Prostate gland (tissue), 2 donors: ENCODE measurements around the gene HS3ST3A1. TPM values are rescaled to one million over a fixed set of nuclear protein-coding genes. Genes with fewer than 3 reads are reported as not detected.

ENCODE experiments used
- DNase-seq: peaks from one replicate; pipeline ENCODE4 v3.0.0-alpha.2; 2019; ENCODE audit warnings: low spot score
- H3K27ac ChIP-seq, 2 donors: fragments of 200-600 bp; sonication (generic); 2 replicates each; pipeline ENCODE4 v1.5.1; 2017 to 2019
- H3K27me3 ChIP-seq: fragments of 200-600 bp; sonication (generic); replicated peaks from 2 replicates; pipeline ENCODE4 v1.5.1; 2019; ENCODE audit not compliant: insufficient read depth
- H3K36me3 ChIP-seq, 2 donors: fragments of 200-600 bp; sonication (generic); 1 replicate in 1 of 2; 2 replicates in 1 of 2; pipeline versions ENCODE4 v1.5.1 to v1.8.1; 2017 to 2019
- H3K4me1 ChIP-seq: fragments of 200-600 bp; sonication (generic); replicated peaks from 2 replicates; pipeline ENCODE4 v1.5.1; 2019
- H3K4me3 ChIP-seq, 2 donors: fragments of 200-600 bp; sonication (generic); 2 replicates each; pipeline ENCODE4 v1.5.1; 2017 to 2019
- H3K9me3 ChIP-seq: fragments of 200-600 bp; sonication (generic); 2 replicates; pipeline ENCODE4 v1.5.1; 2017
- POLR2A ChIP-seq: fragments of 450-650 bp; IDR thresholded peaks from one replicate; pipeline ENCODE4 v1.6.1; 2016; ENCODE audit warnings: antibody characterized with exemption, mild to moderate bottlenecking
- POLR2AphosphoS5 ChIP-seq: sonication (generic); formaldehyde crosslinking; IDR thresholded peaks from one replicate; pipeline ENCODE4 v1.6.1; 2017; ENCODE audit warnings: antibody characterized with exemption
- WGBS: methylation state at CpG from one replicate; pipeline ENCODE4 v1.1.5; 2018; 5-methylcytosine and 5-hydroxymethylcytosine counted together
- intact Hi-C: fragments of 100-400 bp; cut with DNase I; formaldehyde crosslinking; loops from one replicate; pipeline ENCODE4 v1.14.2; 2022
- total RNA-seq, 2 donors: library from RNA; depleted of rRNA; stranded (reverse); fragments of >200 nt; gene quantifications; one replicate each; pipeline ENCODE4 v1.1.0, GENCODE V29; 2016
- TF ChIP-seq, protein P1 (sequence below), 4 experiments: fragments of 200-600 bp in 2 of 4; fragments of 450-650 bp in 2 of 4; sonication (generic) in 2 of 4; IDR thresholded peaks; 1 replicate in 3 of 4; 2 replicates in 1 of 4; pipeline ENCODE4 v1.5.1; 2016 to 2019; ENCODE audit warnings: antibody characterized with exemption in 4 of 4, mild to moderate bottlenecking in 2 of 4, moderate library complexity in 2 of 4

HS3ST3A1 gene
- total RNA-seq, 2 donors from 2014 or later, result 3.1 to 14.3 TPM

DNA sequence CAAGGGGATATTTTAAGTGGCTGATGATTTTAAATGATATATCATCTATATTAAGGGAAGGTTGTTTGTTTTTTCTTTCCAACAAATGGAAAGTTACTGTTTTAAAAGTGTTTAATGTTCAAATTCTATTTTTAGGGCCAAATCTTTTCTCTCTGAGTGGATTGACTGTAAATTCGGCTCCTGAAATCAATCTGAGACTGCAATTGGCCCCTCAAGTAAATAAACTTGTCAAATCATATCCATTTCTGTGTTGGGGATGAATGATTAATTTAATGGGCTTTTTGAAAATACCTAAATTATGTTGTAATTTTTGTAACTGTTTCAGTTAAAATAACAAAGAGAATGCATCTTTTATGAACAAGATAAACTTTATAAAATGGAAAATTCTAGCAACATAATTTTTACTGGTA lies 2.6 kb downstream of the HS3ST3A1 start:
- intact Hi-C loops, result loop anchor here (2.0 to 5.0 kb wide), 2 partner anchors 704 to 1328 kb away; no protein-coding TSS in a partner anchor
- peaks cover 6% of the 10 kb centered on the region for H3K27me3 ChIP-seq

DNA sequence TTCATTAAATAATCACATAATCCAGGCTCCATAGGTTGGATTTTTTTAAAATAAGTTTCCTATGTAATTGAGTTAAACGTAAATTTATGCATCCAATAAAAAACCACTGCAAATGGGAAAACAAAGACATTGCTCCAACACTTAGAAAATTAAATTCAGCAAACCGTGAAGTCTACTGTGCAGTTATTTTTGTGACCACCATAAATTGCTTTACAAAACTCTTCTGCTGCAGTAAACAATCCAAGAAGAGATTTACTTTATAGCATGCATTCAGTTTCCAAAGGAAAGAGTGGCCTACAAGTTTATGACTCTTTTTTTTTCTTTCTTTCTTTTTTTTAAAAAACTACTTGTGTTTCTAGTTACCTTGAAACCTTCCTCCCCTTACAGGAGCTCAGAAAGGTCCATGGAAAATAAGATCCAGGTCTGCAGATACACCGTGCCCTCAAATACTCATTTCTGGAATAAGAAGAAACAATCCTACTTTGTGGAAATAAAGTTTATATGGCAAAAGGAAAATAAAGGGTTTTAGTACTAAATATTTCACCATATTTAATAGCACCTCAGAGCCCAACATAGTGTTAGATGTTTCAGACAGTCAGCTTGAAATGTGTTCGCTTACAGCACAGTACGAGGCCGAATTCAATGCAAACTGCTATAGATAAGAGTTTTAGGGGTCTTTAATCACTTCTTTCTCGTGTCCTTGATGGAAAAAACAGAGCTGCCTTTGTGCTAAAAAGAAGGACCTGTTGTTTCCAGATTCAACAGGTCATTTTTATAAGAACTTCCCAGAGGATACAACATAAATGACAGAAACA lies 3.2 kb downstream of the HS3ST3A1 start:
- H3K27me3 ChIP-seq, result peaks cover 6% of the 10 kb centered on the region
- TF ChIP-seq POLR2AphosphoS5 (no peak), POLR2A (no peak)
- TF ChIP-seq, protein P1, sequence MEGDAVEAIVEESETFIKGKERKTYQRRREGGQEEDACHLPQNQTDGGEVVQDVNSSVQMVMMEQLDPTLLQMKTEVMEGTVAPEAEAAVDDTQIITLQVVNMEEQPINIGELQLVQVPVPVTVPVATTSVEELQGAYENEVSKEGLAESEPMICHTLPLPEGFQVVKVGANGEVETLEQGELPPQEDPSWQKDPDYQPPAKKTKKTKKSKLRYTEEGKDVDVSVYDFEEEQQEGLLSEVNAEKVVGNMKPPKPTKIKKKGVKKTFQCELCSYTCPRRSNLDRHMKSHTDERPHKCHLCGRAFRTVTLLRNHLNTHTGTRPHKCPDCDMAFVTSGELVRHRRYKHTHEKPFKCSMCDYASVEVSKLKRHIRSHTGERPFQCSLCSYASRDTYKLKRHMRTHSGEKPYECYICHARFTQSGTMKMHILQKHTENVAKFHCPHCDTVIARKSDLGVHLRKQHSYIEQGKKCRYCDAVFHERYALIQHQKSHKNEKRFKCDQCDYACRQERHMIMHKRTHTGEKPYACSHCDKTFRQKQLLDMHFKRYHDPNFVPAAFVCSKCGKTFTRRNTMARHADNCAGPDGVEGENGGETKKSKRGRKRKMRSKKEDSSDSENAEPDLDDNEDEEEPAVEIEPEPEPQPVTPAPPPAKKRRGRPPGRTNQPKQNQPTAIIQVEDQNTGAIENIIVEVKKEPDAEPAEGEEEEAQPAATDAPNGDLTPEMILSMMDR (IDR thresholded peaks at IDR 0.05), result no peak
- no peak for DNase-seq
- intact Hi-C loops, result loop anchor here (2.0 to 5.0 kb wide), 2 partner anchors 704 to 1329 kb away; no protein-coding TSS in a partner anchor
- no peak overlapping the region for H3K4me3 ChIP-seq
- H3K4me1 ChIP-seq, result peaks cover 6% of the 10 kb centered on the region
- no peaks in the 10 kb centered on the region for H3K9me3 ChIP-seq
- 66% methylated on average over 7 of the region's 7 CpGs for WGBS
- H3K27ac ChIP-seq, result peak overlapping the region; percentile 6 to 67
- no peaks in the 10 kb centered on the region for H3K36me3 ChIP-seq

More for the DNA sequence above, 2.6 kb downstream of the HS3ST3A1 start:
- DNase-seq, result no peak
- Histone ChIP-seq H3K36me3 (no peaks in the 10 kb centered on the region), H3K9me3 (no peaks in the 10 kb centered on the region), H3K27ac (peak overlapping the region; percentile 6 to 67), H3K4me3 (no peak overlapping the region), H3K4me1 (peaks cover 6% of the 10 kb centered on the region)
- WGBS, result 54% methylated on average over 1 of the region's 1 CpG
- TF ChIP-seq POLR2AphosphoS5, result no peak
- TF ChIP-seq, protein P1 (IDR thresholded peaks at IDR 0.05), result no peak
- no peak for TF ChIP-seq POLR2A

- Histone ChIP-seq H3K4me3 (no peak overlapping the region), H3K36me3 (no peaks in the 10 kb centered on the region), H3K27ac (no peak overlapping the region), H3K9me3 (no peaks in the 10 kb centered on the region), H3K27me3 (peaks cover 6% of the 10 kb centered on the region), H3K4me1 (peaks cover 6% of the 10 kb centered on the region)
- intact Hi-C loops, result loop anchor here (2.0 to 5.0 kb wide), 2 partner anchors 705 to 1329 kb away; no protein-coding TSS in a partner anchor
- 15% methylated on average over 3 of the region's 3 CpGs for WGBS
- TF ChIP-seq POLR2AphosphoS5 (peak; percentile 24), POLR2A (no peak)
- TF ChIP-seq, protein P1 (IDR thresholded peaks at IDR 0.05), result peak; percentile 10 to 63 (median 54)
- peak; percentile 12 for DNase-seq
Measured at GRCh38 chr17:13597723-13598347, 3.9 kb downstream of the HS3ST3A1 start.

DNA sequence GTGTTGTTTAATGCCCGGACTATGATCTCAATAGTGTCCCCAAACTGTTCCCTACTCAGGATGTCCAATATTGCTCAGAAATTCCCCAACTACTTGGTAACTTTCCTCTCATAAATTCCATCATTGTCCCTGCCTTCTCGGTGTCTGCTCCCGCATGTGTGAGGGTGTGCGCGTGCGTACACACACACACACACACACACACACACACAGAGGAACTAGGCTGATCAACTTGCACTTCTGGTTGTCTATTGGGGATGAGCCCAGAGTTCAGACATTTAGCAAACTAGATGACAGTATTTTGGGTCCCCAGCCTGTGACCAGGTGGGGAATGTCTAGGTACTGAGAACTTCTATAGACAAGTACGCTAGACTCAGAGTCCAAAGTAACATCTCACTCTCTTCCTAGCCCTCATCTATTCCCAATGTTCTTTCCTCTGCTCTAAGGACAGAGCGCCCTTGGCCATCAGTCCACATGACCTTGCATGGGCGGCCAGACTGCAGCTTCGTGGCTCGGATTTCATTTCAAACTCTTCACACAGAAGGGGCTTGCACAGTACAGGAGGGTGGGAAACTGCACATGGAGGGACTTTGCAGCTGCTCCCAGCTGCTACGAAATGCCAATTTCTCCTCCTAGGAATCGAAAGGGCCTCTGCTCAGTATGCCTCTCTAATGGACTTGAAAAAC lies 5.3 kb downstream of the HS3ST3A1 start:
- intact Hi-C loops, result loop anchor here (5.0 kb wide), 1 partner anchor 1331 kb away; no protein-coding TSS in a partner anchor

More for the DNA sequence above, 5.3 kb downstream of the HS3ST3A1 start:
- no peak overlapping the region for H3K27ac ChIP-seq
- no peak overlapping the region for H3K4me3 ChIP-seq
- H3K36me3 ChIP-seq, result no peaks in the 10 kb centered on the region
- peaks cover 4% of the 10 kb centered on the region for H3K4me1 ChIP-seq
- peaks cover 6% of the 10 kb centered on the region for H3K27me3 ChIP-seq
- no peak for DNase-seq
- WGBS, result 61% methylated on average over 13 of the region's 13 CpGs
- no peaks in the 10 kb centered on the region for H3K9me3 ChIP-seq
- no peak for TF ChIP-seq POLR2A
- TF ChIP-seq, protein P1 (IDR thresholded peaks at IDR 0.05), result no peak
